Measurements from ENCODE around the gene ESPN.
A peak's percentile ranks its signal among the peaks of the same experiment; 100 is the strongest.

The ESPN gene

DNA sequence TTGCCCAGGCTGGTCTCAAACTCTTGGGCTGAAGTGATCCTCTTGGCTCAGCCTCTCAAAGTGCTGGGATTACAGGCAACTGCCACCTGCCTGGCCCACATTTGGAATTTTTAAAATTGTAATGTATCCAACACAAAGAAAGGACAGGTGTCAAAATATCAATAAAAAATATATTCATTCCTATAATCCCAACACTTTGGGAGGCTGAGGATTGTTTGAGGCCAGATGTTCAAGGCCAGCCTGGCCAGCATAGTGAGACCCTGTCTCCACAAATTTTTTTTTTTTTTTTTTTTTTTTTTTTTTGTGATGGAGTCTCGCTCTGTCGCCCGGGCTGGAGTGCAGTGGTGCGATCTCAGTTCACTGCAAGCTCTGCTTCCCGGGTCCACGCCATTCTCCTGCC is 14.8 kb upstream of the ESPN start:
- no peak for DNase-seq (ENCODE audit: low read depth)

DNA sequence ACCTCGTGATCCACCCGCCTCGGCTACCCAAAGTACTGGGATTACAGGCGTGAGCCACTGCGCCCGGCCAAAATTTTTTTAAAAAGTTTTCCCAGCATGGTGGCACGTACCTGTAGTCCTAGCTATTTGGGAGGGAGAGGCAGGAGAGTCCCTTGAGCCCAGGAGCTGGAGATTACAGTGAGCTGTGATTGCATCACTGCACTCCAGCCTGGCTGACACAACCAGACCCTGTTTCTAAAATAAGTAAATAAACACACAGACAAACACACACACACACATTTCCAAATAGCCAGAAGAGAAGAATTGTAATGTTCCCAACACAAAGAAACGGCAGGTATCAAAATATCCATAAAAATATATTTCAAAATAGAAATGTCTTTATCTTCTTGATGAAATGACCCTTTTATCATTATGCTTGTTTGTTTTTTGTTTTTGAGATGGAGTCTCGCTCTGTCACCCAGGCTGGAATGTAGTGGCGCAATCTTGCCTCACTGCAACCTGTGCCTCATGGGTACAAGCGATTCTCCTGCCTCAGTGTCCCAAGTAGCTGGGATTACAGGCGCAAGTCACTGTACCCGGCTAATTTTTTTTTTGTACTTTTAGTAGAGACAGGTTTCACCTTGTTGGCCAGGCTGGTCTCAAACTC is 14.2 kb upstream of the ESPN start:
- peak; percentile 27 for DNase-seq (ENCODE audit: low read depth)

GRCh38 chr1:6412896-6413295 is 11.7 kb upstream of the ESPN start:
- no peak for DNase-seq (ENCODE audit: low read depth)

- peak; percentile 12 for DNase-seq (ENCODE audit: low read depth)
These were observed 10.1 kb upstream of the ESPN start for GRCh38 chr1:6414443-6414844.

DNA sequence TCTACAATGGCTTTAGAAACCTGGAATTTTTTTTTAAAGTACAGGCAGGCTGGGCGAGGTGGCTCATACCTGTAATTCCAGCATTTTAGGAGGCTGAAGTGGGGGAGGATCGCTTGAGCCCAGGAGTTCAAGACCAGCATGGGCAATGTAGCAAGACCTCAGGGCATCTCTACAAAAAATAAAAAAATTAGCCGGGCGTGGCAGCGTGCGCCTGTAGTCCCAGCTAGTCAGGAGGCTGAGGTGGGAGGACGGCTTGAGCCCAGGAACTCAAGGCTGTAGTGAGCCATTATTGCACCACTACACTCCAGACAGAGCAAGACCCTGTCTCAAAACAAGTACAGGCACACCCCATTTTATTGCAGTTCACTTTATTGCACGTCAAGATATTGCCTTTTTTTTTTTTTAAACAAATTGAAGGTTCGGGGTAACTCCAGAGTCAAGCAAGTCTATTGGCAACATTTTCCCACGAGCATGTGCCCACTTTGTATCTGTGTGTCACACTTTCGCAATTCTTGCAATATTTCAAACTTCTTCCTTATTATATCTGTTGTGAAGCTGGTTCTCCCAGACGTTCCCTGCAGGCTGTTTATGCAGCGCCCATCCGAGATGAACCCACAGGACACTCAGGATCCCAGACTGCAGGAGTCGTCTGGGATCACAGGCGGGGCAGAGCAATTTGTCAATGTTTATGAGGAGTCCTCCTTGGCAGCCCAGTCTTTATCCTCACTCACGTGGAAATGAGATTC is 9.5 kb upstream of the ESPN start:
- no peak for DNase-seq (ENCODE audit: low read depth)

GRCh38 chr1:6416295-6416656 is 8.3 kb upstream of the ESPN start:
- no peak for DNase-seq (ENCODE audit: low read depth)

GRCh38 chr1:6416906-6417305 is 7.7 kb upstream of the ESPN start:
- DNase-seq (ENCODE audit: low read depth) = no peak

DNA sequence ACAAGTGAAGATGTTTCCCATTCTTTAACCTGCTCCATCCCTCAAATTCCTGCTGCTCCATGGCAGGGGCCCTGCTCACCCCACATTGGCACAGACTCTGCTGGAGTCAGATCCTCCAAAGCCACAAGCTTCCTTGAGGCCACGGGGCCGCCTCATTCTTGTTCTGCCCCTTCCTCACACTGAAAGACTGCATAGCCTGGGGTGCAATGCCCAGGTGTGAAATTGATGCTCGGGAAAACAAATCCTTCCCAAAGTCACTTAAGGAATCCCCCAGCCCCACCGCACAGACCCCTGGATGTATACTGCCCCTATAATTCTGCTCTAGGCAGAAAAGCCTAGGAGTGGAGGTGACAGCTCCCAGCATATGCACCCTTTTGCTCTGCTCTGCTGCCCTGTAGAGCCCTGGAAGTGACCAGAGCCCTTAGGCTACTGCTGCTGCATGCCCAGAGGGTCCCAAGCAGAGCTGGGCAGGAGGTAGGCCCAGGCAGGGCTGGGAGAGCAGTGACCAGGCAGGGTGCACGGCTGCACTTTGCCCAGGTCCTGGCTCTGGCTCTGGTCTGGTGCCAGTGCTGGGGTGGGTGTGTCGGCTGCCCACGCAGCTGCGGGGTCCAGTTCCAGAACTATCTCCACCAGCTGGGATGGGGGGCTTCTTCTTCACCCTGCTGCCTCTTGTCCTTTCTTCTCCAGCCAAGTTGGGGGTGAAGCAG is 6.5 kb upstream of the ESPN start:
- DNase-seq (ENCODE audit: low read depth) = no peak

GRCh38 chr1:6418668-6419396 is 5.7 kb upstream of the ESPN start:
- no peak for DNase-seq (ENCODE audit: low read depth)

DNA sequence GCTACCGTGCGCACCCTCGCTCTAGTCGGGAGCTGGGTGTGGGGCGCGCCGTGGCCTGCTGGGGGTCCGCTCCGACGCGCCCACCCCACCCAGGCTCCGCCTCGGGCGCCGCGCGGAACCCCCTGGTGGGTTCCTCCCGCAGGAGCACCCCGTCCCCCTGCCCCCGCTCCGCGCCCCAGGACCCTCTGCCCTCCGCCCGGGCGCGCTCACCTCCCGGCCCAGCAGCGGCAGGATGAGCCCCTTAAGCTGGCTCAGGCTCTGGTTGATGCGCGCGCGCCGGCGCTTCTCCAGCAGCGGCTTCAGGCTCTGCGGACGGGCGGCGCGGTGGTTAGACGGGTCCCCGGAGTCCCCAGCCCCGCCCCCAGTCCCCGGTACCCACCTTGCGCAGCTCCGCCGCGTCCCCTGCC is 5.2 kb upstream of the ESPN start:
- no peak for DNase-seq (ENCODE audit: low read depth)

- no peak for DNase-seq (ENCODE audit: low read depth)
These were observed 4.6 kb upstream of the ESPN start, which contains the start of gene HES2 for GRCh38 chr1:6419804-6420453. Gene HES2, minus strand, starts transcription at chr1:6419919. Its CDS starts 99 bp downstream, at chr1:6419820.

- DNase-seq (ENCODE audit: low read depth) = no peak
These were observed 4.0 kb upstream of the ESPN start for GRCh38 chr1:6420454-6421042.

DNA sequence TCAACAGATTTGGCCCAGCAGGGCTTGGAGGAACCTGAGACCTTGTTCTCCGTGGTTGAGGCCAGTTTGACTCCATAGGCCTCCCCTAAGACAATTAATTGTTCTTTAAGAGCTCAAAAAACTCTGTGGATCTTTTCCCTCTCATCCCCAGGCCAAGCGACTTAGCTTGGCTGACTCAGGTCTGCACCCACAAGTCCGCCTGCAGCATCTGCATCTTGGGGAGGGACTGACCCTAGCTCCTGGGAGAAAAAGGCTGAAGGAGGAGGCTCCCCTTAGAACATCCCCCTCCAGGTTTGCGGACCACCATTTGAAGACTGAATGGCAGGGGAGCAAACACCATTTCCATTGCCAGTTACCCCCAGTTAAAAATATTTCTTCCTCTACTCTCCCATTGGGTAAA is 3.3 kb upstream of the ESPN start:
- DNase-seq (ENCODE audit: low read depth) = no peak

DNA sequence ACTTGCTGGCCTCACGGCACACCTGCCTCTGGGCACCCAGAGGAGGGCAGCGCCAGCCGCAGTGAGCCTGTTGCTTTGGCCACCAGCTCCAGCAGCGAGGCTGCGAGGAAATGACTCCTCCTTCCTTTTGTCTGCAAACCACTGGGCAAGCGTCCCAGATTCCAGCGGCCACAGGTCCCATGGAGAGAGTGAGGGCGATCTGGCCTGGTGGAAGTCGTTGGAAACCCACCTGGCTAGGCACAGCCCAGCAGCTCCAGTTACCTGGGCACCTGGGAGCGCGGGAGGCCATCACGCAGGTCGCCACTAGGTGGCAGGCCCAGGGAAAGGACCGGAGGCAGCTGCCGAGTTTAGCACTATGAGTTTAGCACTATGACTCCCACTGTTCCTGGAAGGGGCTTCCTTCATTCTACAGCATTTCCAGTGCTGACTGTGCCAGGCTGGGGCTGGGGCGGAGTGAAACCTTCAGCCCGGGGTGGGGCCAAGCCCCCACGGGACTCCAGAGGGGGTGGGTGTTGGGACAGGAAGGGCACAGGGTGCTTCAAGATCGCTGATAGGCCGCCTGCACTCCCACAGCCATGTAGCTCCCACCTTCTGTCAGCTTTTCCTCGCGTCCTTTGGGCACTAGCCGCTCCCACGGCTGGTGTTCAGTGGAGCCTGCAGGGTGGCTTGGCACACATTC is 1.1 kb upstream of the ESPN start:
- DNase-seq (ENCODE audit: low read depth) = no peak

DNA sequence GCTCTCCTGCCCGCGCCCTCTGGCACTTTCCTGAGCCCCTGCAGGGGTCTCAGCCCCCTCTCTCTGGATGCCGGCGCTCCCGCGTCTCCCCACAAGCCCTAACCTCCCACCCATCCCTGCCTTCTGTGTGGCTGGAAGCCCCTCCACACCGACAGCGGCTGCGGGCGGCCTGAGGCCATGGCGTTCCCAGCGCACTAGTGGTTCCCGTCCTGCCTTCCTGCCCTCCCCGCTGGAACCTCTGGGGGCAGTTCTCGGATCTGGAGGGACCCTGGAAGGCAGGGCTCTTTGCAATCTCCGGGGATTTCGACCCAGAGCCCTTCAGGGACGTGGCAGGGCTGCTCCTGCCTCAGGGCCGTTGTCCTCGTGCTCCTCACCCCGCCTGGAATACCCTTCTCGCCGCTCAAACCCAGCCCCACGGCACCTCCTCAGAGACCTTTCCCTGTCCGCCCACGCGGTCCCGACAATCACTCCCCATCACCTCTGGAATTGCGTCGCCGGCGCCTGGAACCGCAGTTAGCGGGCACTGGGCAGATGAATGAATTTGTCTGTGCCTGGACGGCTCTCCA is 493 bp upstream of the ESPN start:
- no peak for DNase-seq (ENCODE audit: low read depth)

- no peak for DNase-seq (ENCODE audit: low read depth)
These were observed 1.1 kb downstream of the ESPN start for GRCh38 chr1:6425658-6426057.

DNA sequence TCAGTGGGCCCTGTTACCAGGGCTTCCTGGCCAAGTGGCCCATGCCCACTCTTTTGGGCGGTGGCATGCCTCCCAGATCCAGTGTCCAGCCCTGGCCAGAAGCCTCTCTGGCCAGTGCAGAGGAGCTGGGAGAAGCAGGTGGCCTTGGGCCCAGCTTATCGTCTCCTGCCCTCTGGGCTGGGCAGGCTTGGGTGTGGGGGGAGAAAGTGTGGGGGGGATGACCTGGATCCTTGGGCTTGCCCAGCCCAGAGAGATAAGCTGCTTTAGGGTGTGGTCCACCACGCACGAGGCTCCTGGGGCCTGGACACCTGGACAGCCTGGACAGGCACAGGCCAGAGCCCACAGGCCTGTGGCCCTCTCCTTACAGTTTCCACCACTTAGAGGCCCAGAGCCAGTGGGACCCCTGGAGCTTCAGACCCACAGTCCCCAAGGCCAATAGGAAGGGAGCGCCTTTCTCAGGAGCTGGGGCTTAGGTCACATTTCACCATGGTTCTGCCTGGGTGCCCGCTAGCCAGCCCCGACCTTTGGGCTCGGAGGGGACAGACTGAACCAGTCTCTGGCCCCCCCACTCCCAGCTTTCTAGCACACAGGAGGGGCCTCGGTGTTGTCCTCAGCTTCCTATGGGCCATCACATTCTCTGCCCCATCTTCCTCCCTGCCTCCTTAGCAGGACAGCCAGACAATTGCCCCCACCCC is 1.8 kb downstream of the ESPN start:
- no peak for DNase-seq (ENCODE audit: low read depth)

GRCh38 chr1:6426972-6427350 is 2.4 kb downstream of the ESPN start:
- DNase-seq (ENCODE audit: low read depth) = no peak

DNA sequence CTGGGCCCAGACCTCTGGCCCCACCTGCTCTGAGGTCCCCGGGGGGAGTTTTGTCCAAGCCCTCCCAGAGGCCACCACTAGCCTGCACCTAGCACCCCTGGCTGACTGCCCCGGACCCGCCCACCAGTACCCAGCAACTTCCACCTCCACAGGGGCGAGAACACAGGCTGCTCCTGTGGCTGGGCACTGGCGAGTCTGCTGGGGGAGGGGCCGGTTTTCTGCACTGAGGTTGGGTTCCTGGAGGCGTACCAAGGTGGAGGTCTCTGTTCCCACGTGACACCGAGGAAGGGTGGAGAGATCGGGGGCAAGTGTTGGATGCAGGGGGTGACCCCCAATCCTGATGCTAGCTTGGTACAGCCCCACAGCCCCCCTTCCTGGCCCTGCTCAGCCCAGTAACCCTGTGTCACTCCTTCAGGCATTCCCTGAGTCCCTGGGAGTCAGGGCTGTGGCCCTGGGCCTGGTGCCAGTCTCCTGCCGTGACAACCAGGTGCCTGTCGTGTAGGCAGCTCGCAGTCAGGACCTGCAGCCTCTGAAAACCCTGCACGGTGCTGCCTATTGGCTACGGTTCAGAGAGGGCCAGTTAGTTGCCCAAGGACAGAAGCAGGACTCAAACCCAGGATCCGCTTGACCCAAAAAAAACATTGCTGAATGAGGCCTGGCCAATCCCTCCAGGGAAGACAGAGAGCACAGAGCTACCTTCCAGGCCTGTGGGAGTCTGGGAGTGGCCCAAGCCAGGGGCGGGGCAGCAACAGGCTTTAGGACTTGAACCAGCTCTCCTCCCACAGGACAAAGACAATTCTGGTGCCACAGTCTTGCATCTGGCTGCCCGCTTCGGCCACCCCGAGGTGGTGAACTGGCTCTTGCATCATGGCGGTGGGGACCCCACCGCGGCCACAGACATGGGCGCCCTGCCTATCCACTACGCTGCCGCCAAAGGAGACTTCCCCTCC is 3.1 kb downstream of the ESPN start:
- no peak for DNase-seq (ENCODE audit: low read depth)

All from fibroblast of gingiva (primary cell).